ENCODE measurements around the gene PRDM16. TPM values are rescaled to one million over a fixed set of nuclear protein-coding genes. Genes with fewer than 3 reads are reported as not detected.
"Not testable (repeated sequence)": the region's sequence is repeated elsewhere in the genome, so short reads cannot be mapped to it uniquely, and the experiment has no call there.

The PRDM16 gene
- total RNA-seq, 1 experiment from 2014 or later, result not detected

- peaks cover 18% of the 10 kb centered on the region for H3K9me3 Mint-ChIP-seq (ENCODE audit: unreplicated experiment)
- BruUV-seq (replicated peaks), result no TSS peak
Measured at GRCh38 chr1:3238703-3239278, 169.8 kb downstream of the PRDM16 start.

GRCh38 chr1:3239991-3240390 lies 171.0 kb downstream of the PRDM16 start:
- BruUV-seq (replicated peaks); H3K36me3 Mint-ChIP-seq (ENCODE audit: insufficient read depth, unreplicated experiment); H3K4me1 Mint-ChIP-seq (ENCODE audit: insufficient read depth, unreplicated experiment); POLR2A ChIA-PET; H3K27me3 Mint-ChIP-seq (ENCODE audit: insufficient read depth, unreplicated experiment); DNase-seq (ENCODE audit: unreplicated experiment); H3K27ac Mint-ChIP-seq (ENCODE audit: low read depth, unreplicated experiment); intact Hi-C loops (cut with micrococcal nuclease); H3K4me3 Mint-ChIP-seq (ENCODE audit: unreplicated experiment); CTCF ChIA-PET: not testable (repeated sequence)
- H3K9me3 Mint-ChIP-seq (ENCODE audit: unreplicated experiment), result peaks cover 18% of the 10 kb centered on the region

More at GRCh38 chr1:3238703-3239278, 169.8 kb downstream of the PRDM16 start:
- intact Hi-C loops (cut with micrococcal nuclease), result no loop called here
- Mint-ChIP-seq H3K36me3 (ENCODE audit: insufficient read depth, unreplicated experiment) (no peaks in the 10 kb centered on the region), H3K4me1 (ENCODE audit: insufficient read depth, unreplicated experiment) (no peaks in the 10 kb centered on the region), H3K27ac (ENCODE audit: low read depth, unreplicated experiment) (no peak overlapping the region), H3K4me3 (ENCODE audit: unreplicated experiment) (no peak overlapping the region), H3K27me3 (ENCODE audit: insufficient read depth, unreplicated experiment) (no peaks in the 10 kb centered on the region)
- no peak for TF ChIP-seq CTCF (IDR thresholded peaks at IDR 0.05; ENCODE audit: unreplicated experiment)
- ChIA-PET CTCF (no interaction called here), POLR2A (no interaction called here)
- no peak for DNase-seq (ENCODE audit: unreplicated experiment)

- Mint-ChIP-seq H3K36me3 (ENCODE audit: insufficient read depth, unreplicated experiment) (no peaks in the 10 kb centered on the region), H3K9me3 (ENCODE audit: unreplicated experiment) (peaks cover 18% of the 10 kb centered on the region), H3K4me1 (ENCODE audit: insufficient read depth, unreplicated experiment) (no peaks in the 10 kb centered on the region), H3K27ac (ENCODE audit: low read depth, unreplicated experiment) (no peak overlapping the region), H3K4me3 (ENCODE audit: unreplicated experiment) (no peak overlapping the region), H3K27me3 (ENCODE audit: insufficient read depth, unreplicated experiment) (no peaks in the 10 kb centered on the region)
- no peak for DNase-seq (ENCODE audit: unreplicated experiment)
- intact Hi-C loops (cut with micrococcal nuclease), result no loop called here
- CTCF ChIA-PET, result interaction anchor here (0.8 kb wide), 1 partner anchor 68 kb away, joined by 3 read pairs; no protein-coding TSS in a partner anchor
- no TSS peak for BruUV-seq (replicated peaks)
- TF ChIP-seq CTCF (IDR thresholded peaks at IDR 0.05; ENCODE audit: unreplicated experiment), result no peak
- POLR2A ChIA-PET, result no interaction called here
Measured at GRCh38 chr1:3240524-3241235, 171.7 kb downstream of the PRDM16 start.

GRCh38 chr1:3241236-3241550 lies 172.2 kb downstream of the PRDM16 start:
- Mint-ChIP-seq H3K36me3 (ENCODE audit: insufficient read depth, unreplicated experiment) (no peaks in the 10 kb centered on the region), H3K27ac (ENCODE audit: low read depth, unreplicated experiment) (no peak overlapping the region), H3K4me1 (ENCODE audit: insufficient read depth, unreplicated experiment) (no peaks in the 10 kb centered on the region), H3K27me3 (ENCODE audit: insufficient read depth, unreplicated experiment) (no peaks in the 10 kb centered on the region), H3K9me3 (ENCODE audit: unreplicated experiment) (peaks cover 18% of the 10 kb centered on the region), H3K4me3 (ENCODE audit: unreplicated experiment) (no peak overlapping the region)
- DNase-seq (ENCODE audit: unreplicated experiment), result no peak
- ChIA-PET CTCF (interaction anchor here (0.8 kb wide), 1 partner anchor 68 kb away, joined by 3 read pairs; no protein-coding TSS in a partner anchor), POLR2A (no interaction called here)
- intact Hi-C loops (cut with micrococcal nuclease), result no loop called here
- TF ChIP-seq CTCF (IDR thresholded peaks at IDR 0.05; ENCODE audit: unreplicated experiment), result no peak
- BruUV-seq (replicated peaks), result no TSS peak

Data from MCF 10A (cell line).